A673 (cell line): ENCODE measurements around the gene NR2C2. TPM values are rescaled to one million over a fixed set of nuclear protein-coding genes. Genes with fewer than 3 reads are reported as not detected.

Source experiments
- BruUV-seq: library from RNA; stranded (reverse); fragments of 400-500 nt; replicated peaks from 2 replicates; lab custom pipeline; 2021; lab: Mats Ljungman, UMichigan
- CTCF ChIA-PET: fragments of 300-600 bp; sonication (Branson Sonifier 250); formaldehyde crosslinking; loops from one replicate; lab custom pipeline; 2022; ENCODE audit warnings: antibody characterized with exemption; lab: Charles Lee
- POLR2A ChIA-PET: fragments of 300-600 bp; sonication (Branson Sonifier 250); formaldehyde crosslinking; loops from one replicate; lab custom pipeline; 2022; ENCODE audit warnings: antibody characterized with exemption; ENCODE audit not compliant: low non-redundant PET; lab: Charles Lee
- DNase-seq: peaks from one replicate; pipeline ENCODE4 v3.0.0-alpha.2; 2015; ENCODE audit warnings: low spot score
- H3K27ac ChIP-seq: fragments of 200-600 bp; sonication (generic); 2 replicates; pipeline ENCODE4 v1.5.1; 2016; ENCODE audit warnings: mixed run types, low read depth, mild to moderate bottlenecking, mixed read lengths, antibody characterized with exemption, low read length; ENCODE audit not compliant: poor library complexity, severe bottlenecking
- H3K27me3 ChIP-seq: fragments of 200-600 bp; sonication (generic); replicated peaks from 2 replicates; pipeline ENCODE4 v1.6.1; 2017; ENCODE audit warnings: mixed run types, low read depth, mild to moderate bottlenecking, mixed read lengths, antibody characterized with exemption, low read length; ENCODE audit not compliant: insufficient read depth, poor library complexity
- H3K36me3 ChIP-seq: fragments of 200-600 bp; sonication (generic); 2 replicates; pipeline ENCODE4 v1.6.1; 2016; ENCODE audit warnings: mixed run types, mild to moderate bottlenecking, mixed read lengths, antibody characterized with exemption, low read length; ENCODE audit not compliant: insufficient read depth, poor library complexity, severe bottlenecking
- H3K4me1 ChIP-seq: fragments of 200-600 bp; sonication (generic); 2 replicates; pipeline ENCODE4 v1.6.1; 2017; ENCODE audit warnings: mixed run types, mild to moderate bottlenecking, mixed read lengths, antibody characterized with exemption, low read length; ENCODE audit not compliant: insufficient read depth, poor library complexity, severe bottlenecking
- H3K4me3 ChIP-seq: fragments of 200-600 bp; sonication (generic); 2 replicates; pipeline ENCODE4 v1.5.1; 2016; ENCODE audit warnings: low read depth, mixed run types, mild to moderate bottlenecking, mixed read lengths, low read length; ENCODE audit not compliant: poor library complexity, severe bottlenecking
- H3K9me3 ChIP-seq: fragments of 200-600 bp; sonication (generic); 2 replicates; pipeline ENCODE4 v1.6.1; 2016; ENCODE audit warnings: mixed run types, low read depth, mild to moderate bottlenecking, mixed read lengths, antibody characterized with exemption, low read length; ENCODE audit not compliant: poor library complexity, severe bottlenecking
- EZH2 ChIP-seq: fragments of 200-600 bp; sonication (generic); IDR thresholded peaks from 2 replicates; pipeline ENCODE4 v1.6.1; 2017; ENCODE audit warnings: borderline replicate concordance, low read depth, mild to moderate bottlenecking, mixed read lengths, antibody characterized with exemption, low read length; ENCODE audit not compliant: poor library complexity, severe bottlenecking
- intact Hi-C: fragments of 100-400 bp; cut with micrococcal nuclease; formaldehyde crosslinking; loops from one replicate; pipeline ENCODE4 v1.10.0; 2022; ENCODE audit not compliant: unreplicated experiment
- total RNA-seq: library from RNA; stranded (reverse); gene quantifications from 2 replicates; pipeline ENCODE4 v1.2.3, GENCODE V29; 2021
- TF ChIP-seq, protein P1 (sequence below): fragments of 300-800, 200-600 bp; sonication (generic); conservative IDR thresholded peaks from 2 replicates; pipeline ENCODE4 v1.5.1; 2017; ENCODE audit warnings: low read depth, mild to moderate bottlenecking, antibody characterized with exemption, low read length, moderate library complexity, mixed read lengths

NR2C2 gene
- total RNA-seq, 1 experiment from 2014 or later = 56.5 TPM

DNA sequence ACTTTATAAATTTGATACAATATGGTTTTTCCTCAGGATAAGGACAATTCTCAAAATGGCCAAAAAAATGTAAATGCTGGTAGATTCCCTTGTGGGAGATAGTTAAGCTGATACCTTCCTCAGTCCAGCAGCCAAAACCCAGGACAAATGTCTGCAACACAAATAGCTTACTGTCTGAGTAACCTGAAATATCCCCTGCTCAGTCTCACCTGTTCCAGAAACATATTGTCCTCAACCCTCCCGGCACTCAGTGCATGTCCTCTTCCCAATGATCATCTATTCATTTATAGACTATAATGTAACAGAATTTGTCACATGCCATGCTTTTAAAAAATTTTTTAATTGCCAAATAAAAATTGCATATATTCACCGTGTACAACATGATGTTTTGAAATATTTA, 139.3 kb downstream of the NR2C2 start:
- ChIA-PET CTCF (no interaction called here), POLR2A (no interaction called here)
- H3K36me3 ChIP-seq = peaks cover 69% of the 10 kb centered on the region
- H3K9me3 ChIP-seq = no peaks in the 10 kb centered on the region
- no peak overlapping the region for H3K27ac ChIP-seq
- BruUV-seq = no TSS peak
- intact Hi-C loops = loop anchor here (1.0 kb wide), 1 partner anchor 23 kb away; no protein-coding TSS in a partner anchor
- H3K27me3 ChIP-seq = no peaks in the 10 kb centered on the region
- no peaks in the 10 kb centered on the region for H3K4me1 ChIP-seq
- DNase-seq = no peak
- H3K4me3 ChIP-seq = no peak overlapping the region
- TF ChIP-seq EZH2 = no peak
- TF ChIP-seq, protein P1, sequence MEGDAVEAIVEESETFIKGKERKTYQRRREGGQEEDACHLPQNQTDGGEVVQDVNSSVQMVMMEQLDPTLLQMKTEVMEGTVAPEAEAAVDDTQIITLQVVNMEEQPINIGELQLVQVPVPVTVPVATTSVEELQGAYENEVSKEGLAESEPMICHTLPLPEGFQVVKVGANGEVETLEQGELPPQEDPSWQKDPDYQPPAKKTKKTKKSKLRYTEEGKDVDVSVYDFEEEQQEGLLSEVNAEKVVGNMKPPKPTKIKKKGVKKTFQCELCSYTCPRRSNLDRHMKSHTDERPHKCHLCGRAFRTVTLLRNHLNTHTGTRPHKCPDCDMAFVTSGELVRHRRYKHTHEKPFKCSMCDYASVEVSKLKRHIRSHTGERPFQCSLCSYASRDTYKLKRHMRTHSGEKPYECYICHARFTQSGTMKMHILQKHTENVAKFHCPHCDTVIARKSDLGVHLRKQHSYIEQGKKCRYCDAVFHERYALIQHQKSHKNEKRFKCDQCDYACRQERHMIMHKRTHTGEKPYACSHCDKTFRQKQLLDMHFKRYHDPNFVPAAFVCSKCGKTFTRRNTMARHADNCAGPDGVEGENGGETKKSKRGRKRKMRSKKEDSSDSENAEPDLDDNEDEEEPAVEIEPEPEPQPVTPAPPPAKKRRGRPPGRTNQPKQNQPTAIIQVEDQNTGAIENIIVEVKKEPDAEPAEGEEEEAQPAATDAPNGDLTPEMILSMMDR = no peak

DNA sequence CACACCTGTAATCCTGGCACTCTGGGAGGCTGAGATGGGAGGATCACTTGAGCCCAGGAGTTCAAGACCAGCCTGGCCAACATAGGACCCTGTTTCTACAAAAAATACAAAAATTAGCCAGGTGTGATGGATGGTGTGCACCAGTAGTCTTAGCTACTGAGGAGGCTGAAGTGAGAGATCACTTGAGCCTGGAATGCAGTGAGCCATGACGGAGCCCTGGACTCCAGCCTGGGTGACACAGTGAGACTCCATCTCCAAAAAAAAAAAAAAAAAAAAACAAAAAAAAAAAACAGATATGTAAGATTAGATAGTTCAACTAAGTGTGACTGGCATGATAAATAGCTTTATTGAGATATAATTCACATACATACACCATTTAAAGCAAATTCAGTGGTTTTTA, 141.8 kb downstream of the NR2C2 start:
- POLR2A ChIA-PET = no interaction called here
- no peak overlapping the region for H3K4me3 ChIP-seq
- BruUV-seq = no TSS peak

DNA sequence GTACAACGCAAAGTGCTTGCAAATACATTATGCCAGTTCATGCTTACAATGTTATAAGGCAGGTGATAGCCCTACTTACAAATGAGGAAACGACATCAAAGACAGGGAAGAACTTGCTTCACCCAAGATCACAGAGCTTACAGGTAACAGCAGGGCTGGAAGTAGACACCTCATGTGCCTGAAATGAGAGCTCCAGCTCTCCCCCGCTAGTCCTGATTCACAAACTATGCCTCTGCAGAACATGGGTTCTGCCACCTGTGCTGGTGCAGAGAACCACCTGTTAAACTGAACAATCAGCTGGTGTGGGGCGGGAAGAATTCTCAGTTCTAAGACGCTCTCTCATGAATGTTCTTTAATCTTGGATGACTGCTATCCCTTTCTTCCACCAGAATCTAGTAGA, 144.2 kb downstream of the NR2C2 start:
- H3K27me3 ChIP-seq = no peaks in the 10 kb centered on the region
- BruUV-seq = no TSS peak
- H3K27ac ChIP-seq = no peak overlapping the region
- POLR2A ChIA-PET = no interaction called here
- intact Hi-C loops = no loop called here
- no peaks in the 10 kb centered on the region for H3K9me3 ChIP-seq
- DNase-seq = no peak
- no peak for TF ChIP-seq EZH2
- TF ChIP-seq, protein P1 = no peak
- peaks cover 57% of the 10 kb centered on the region for H3K36me3 ChIP-seq
- CTCF ChIA-PET = no interaction called here
- H3K4me1 ChIP-seq = no peaks in the 10 kb centered on the region
- H3K4me3 ChIP-seq = no peak overlapping the region

More for the DNA sequence above, 141.8 kb downstream of the NR2C2 start:
- TF ChIP-seq, protein P1 = no peak
- no peak for TF ChIP-seq EZH2
- Histone ChIP-seq H3K9me3 (no peaks in the 10 kb centered on the region), H3K4me1 (no peaks in the 10 kb centered on the region), H3K27ac (no peak overlapping the region), H3K36me3 (peaks cover 50% of the 10 kb centered on the region), H3K27me3 (no peaks in the 10 kb centered on the region)
- CTCF ChIA-PET = no interaction called here
- DNase-seq = no peak
- intact Hi-C loops = no loop called here
